ENCODE data around the gene HK1. TPM values are rescaled to one million over a fixed set of nuclear protein-coding genes. Genes with fewer than 3 reads are reported as not detected.

Gene HK1
- total RNA-seq, 4 donors from 2014 or later: 38.0 to 93.2 (median 50.6) TPM

DNA sequence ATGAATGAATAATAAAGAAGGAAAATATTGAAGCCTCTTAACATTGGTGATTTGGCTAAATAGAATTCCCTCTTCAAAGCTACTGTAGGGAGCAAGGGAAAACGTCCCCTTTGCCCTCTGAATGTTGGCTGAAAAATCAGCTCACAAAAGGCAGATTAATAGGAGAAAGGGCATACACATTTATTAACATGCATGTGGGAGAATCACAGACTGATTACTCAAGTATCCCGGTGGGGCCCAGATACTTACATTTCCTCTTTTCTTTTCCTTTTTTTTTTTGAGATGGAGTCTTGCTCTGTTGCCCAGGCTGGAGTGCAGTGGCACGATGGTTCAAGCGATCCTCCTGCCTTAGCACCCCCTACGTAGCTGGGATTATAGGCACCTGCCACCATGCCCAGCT is 68.5 kb downstream of the HK1 start:
- no peak for ATAC-seq (ENCODE audit: low FRiP score)
- TF ChIP-seq, protein P1, sequence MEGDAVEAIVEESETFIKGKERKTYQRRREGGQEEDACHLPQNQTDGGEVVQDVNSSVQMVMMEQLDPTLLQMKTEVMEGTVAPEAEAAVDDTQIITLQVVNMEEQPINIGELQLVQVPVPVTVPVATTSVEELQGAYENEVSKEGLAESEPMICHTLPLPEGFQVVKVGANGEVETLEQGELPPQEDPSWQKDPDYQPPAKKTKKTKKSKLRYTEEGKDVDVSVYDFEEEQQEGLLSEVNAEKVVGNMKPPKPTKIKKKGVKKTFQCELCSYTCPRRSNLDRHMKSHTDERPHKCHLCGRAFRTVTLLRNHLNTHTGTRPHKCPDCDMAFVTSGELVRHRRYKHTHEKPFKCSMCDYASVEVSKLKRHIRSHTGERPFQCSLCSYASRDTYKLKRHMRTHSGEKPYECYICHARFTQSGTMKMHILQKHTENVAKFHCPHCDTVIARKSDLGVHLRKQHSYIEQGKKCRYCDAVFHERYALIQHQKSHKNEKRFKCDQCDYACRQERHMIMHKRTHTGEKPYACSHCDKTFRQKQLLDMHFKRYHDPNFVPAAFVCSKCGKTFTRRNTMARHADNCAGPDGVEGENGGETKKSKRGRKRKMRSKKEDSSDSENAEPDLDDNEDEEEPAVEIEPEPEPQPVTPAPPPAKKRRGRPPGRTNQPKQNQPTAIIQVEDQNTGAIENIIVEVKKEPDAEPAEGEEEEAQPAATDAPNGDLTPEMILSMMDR (IDR thresholded peaks at IDR 0.05): no peak
- no peak for DNase-seq (ENCODE audit: low spot score)

GRCh38 chr10:69348816-69349541 is 70.7 kb downstream of the HK1 start:
- DNase-seq (ENCODE audit: low spot score) (peak; percentile 43), ATAC-seq (ENCODE audit: low FRiP score) (peak; percentile 91)
- TF ChIP-seq, protein P1 (IDR thresholded peaks at IDR 0.05): no peak

DNA sequence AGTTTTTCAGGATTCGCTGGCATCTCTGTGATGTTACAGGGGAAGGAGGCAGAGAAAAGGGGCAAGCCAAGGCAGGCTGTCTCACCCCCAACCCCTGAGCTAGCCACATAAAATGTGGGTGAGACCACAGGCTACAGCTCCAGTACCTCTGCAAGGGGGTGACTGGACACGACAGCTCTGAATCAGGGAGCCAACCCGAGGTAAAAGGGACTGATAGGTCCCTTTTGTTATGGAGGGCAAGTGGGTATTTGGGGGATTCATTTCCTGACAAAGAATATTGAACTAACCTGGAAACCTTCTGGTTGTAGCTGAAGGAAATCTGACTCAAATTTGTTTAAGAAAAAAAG is 71.2 kb downstream of the HK1 start:
- ATAC-seq (ENCODE audit: low FRiP score): no peak
- no peak for DNase-seq (ENCODE audit: low spot score)
- TF ChIP-seq, protein P1 (IDR thresholded peaks at IDR 0.05): no peak

DNA sequence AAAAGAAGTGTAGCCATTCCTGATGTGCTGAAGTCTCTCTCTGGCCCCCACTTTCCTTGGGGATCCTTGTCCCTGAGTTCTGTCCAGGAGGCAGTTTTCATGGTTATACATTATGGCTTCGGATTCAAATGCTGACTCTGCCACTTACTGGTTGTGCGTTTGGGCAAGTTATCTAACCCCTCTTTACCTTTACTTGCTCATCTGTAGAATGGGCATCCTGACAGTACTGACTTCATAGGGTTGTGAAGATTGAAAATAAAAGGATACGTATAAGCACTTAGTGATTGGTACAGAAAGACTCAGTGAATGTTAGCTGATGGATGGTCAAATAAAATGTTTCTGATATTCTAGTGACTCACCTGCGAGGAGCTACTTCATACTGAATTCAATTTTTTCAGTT is 73.3 kb downstream of the HK1 start:
- TF ChIP-seq, protein P1 (IDR thresholded peaks at IDR 0.05): no peak
- DNase-seq (ENCODE audit: low spot score) (no peak), ATAC-seq (ENCODE audit: low FRiP score) (no peak)

DNA sequence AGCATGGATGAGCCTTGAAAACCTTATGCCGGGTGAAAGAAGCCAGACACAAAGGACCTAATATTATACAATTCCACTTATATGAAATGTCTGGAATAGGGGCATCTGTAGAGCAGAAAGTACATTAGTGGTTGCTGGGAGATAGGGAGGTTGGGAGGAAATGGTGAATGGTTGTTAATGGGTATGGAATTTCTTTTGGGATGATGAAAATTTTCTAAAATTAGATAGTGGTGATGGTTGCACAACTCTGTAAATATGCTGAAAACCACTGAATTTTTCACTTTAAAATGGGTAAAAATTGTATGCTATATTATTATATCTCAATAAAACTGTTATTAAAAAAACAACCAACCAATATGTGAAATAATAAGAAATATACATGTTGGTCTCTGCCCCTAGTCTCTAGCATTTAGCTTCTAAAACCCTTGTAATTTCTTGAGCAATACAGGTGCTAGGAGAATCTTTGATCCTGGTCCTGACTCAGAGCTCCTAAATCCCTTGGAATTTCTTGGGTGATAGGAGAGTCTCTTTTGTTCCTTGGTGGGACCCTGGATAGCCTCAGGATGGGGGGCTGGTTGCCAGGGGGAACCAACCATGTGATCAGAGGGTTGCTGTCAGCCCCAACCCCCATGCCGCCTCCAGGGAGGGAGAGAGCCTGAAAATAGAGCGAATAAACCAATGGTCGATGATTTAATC is 74.4 kb downstream of the HK1 start:
- no peak for DNase-seq (ENCODE audit: low spot score)
- TF ChIP-seq, protein P1 (IDR thresholded peaks at IDR 0.05): no peak
- no peak for ATAC-seq (ENCODE audit: low FRiP score)

- DNase-seq (ENCODE audit: low spot score): no peak
- no peak for ATAC-seq (ENCODE audit: low FRiP score)
These were observed 75.8 kb downstream of the HK1 start for GRCh38 chr10:69353977-69354635.

More at GRCh38 chr10:69353977-69354635, 75.8 kb downstream of the HK1 start:
- TF ChIP-seq, protein P1 (IDR thresholded peaks at IDR 0.05): no peak
